ENCODE measurements around the gene PNPLA5. TPM values are rescaled to one million over a fixed set of nuclear protein-coding genes. Genes with fewer than 3 reads are reported as not detected.

Gene PNPLA5
- total RNA-seq, 1 donor from 2014 or later, result not detected

GRCh38 chr22:43901976-43902643 is 10.3 kb upstream of the PNPLA5 start:
- Mint-ChIP-seq H3K27me3 (ENCODE audit: unreplicated experiment) (no peaks in the 10 kb centered on the region), H3K4me3 (ENCODE audit: unreplicated experiment) (no peak overlapping the region), H3K36me3 (ENCODE audit: unreplicated experiment) (no peaks in the 10 kb centered on the region), H3K4me1 (ENCODE audit: unreplicated experiment) (peaks cover 16% of the 10 kb centered on the region), H3K9me3 (ENCODE audit: unreplicated experiment) (no peaks in the 10 kb centered on the region), H3K27ac (ENCODE audit: unreplicated experiment) (peak overlapping the region; percentile 54)
- TF ChIP-seq, protein P1, sequence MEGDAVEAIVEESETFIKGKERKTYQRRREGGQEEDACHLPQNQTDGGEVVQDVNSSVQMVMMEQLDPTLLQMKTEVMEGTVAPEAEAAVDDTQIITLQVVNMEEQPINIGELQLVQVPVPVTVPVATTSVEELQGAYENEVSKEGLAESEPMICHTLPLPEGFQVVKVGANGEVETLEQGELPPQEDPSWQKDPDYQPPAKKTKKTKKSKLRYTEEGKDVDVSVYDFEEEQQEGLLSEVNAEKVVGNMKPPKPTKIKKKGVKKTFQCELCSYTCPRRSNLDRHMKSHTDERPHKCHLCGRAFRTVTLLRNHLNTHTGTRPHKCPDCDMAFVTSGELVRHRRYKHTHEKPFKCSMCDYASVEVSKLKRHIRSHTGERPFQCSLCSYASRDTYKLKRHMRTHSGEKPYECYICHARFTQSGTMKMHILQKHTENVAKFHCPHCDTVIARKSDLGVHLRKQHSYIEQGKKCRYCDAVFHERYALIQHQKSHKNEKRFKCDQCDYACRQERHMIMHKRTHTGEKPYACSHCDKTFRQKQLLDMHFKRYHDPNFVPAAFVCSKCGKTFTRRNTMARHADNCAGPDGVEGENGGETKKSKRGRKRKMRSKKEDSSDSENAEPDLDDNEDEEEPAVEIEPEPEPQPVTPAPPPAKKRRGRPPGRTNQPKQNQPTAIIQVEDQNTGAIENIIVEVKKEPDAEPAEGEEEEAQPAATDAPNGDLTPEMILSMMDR (IDR thresholded peaks at IDR 0.05), result no peak
- DNase-seq (ENCODE audit: extremely low spot score, unreplicated experiment), result no peak

DNA sequence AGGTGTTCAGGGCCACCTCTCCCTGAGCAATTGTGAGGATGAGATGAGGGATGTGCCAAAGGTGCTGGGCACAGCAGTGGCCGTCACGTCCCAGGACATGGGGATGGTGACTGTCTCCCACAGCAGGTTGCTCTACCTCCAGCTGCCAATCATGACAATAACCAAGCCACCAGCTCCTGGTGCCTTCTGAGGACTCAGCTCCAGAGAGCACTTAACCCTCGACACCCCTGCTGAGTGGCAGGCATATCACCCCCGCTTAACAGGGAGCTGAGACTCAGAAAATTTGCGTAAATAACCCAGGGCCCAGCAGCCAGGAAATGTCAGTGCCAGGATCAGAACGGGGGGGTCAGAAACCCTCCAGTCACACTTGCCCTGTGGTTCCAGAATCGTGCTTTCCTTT is 8.4 kb upstream of the PNPLA5 start:
- no peaks in the 10 kb centered on the region for H3K27me3 Mint-ChIP-seq (ENCODE audit: unreplicated experiment)
- TF ChIP-seq, protein P1 (IDR thresholded peaks at IDR 0.05), result no peak
- H3K36me3 Mint-ChIP-seq (ENCODE audit: unreplicated experiment), result no peaks in the 10 kb centered on the region
- H3K4me3 Mint-ChIP-seq (ENCODE audit: unreplicated experiment), result no peak overlapping the region
- no peak overlapping the region for H3K27ac Mint-ChIP-seq (ENCODE audit: unreplicated experiment)
- no peaks in the 10 kb centered on the region for H3K9me3 Mint-ChIP-seq (ENCODE audit: unreplicated experiment)
- H3K4me1 Mint-ChIP-seq (ENCODE audit: unreplicated experiment), result peaks cover 16% of the 10 kb centered on the region
- DNase-seq (ENCODE audit: extremely low spot score, unreplicated experiment), result no peak

DNA sequence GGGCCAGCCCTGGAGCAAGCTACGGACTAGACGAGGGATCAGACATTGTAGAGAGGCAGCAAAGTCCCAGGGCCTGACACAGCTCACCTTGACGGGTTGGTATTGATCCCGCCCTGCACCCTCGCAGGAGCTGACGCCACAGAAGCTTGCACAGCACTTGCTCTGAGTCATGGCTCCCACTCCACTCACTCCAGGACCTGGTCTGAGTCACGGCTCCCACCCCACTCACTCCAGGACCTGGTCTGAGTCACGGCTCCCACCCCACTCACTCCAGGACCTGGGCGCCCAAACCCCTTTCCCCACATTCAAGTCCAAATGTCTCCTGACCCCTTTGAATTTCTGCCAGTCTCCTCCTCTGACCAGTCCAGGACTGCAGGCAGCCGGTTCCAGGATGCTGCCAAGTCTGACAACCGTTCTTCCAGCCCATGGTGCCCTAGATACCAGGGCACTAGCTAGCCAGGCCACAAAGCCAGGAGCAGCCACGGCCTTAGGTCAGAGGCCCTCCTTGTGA is 6.0 kb upstream of the PNPLA5 start:
- peaks cover 13% of the 10 kb centered on the region for H3K27me3 Mint-ChIP-seq (ENCODE audit: unreplicated experiment)
- no peak overlapping the region for H3K27ac Mint-ChIP-seq (ENCODE audit: unreplicated experiment)
- H3K36me3 Mint-ChIP-seq (ENCODE audit: unreplicated experiment), result no peaks in the 10 kb centered on the region
- DNase-seq (ENCODE audit: extremely low spot score, unreplicated experiment), result no peak
- H3K9me3 Mint-ChIP-seq (ENCODE audit: unreplicated experiment), result no peaks in the 10 kb centered on the region
- TF ChIP-seq, protein P1 (IDR thresholded peaks at IDR 0.05), result no peak
- peaks cover 14% of the 10 kb centered on the region for H3K4me1 Mint-ChIP-seq (ENCODE audit: unreplicated experiment)
- H3K4me3 Mint-ChIP-seq (ENCODE audit: unreplicated experiment), result no peak overlapping the region

GRCh38 chr22:43895986-43896645 is 4.3 kb upstream of the PNPLA5 start:
- TF ChIP-seq, protein P1 (IDR thresholded peaks at IDR 0.05), result no peak
- no peak for DNase-seq (ENCODE audit: extremely low spot score, unreplicated experiment)
- no peaks in the 10 kb centered on the region for H3K9me3 Mint-ChIP-seq (ENCODE audit: unreplicated experiment)
- H3K4me1 Mint-ChIP-seq (ENCODE audit: unreplicated experiment), result no peaks in the 10 kb centered on the region
- H3K27me3 Mint-ChIP-seq (ENCODE audit: unreplicated experiment), result peaks cover 23% of the 10 kb centered on the region
- H3K4me3 Mint-ChIP-seq (ENCODE audit: unreplicated experiment), result no peak overlapping the region
- no peak overlapping the region for H3K27ac Mint-ChIP-seq (ENCODE audit: unreplicated experiment)
- H3K36me3 Mint-ChIP-seq (ENCODE audit: unreplicated experiment), result no peaks in the 10 kb centered on the region

DNA sequence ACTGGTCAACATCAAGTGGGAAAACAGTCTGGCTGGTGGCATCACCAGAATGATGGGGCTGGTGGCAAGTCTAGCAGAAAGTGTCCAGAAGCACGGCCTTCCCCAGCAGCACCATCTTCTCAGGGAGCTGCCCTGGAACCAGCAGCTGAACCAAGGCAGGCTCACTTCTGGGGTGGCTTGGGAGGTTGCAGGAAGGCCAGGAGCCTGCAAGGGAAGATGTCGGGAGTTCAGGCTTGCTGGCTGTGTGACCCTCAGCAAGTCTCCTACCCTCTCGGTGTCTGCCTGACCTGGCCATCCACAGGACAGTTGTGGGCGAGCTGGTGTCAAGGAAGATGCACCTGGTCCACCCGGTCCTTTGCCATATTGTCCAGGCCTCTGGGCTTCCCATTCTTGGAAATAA is 2.3 kb upstream of the PNPLA5 start:
- H3K4me1 Mint-ChIP-seq (ENCODE audit: unreplicated experiment), result no peaks in the 10 kb centered on the region
- no peaks in the 10 kb centered on the region for H3K9me3 Mint-ChIP-seq (ENCODE audit: unreplicated experiment)
- H3K27me3 Mint-ChIP-seq (ENCODE audit: unreplicated experiment), result peaks cover 37% of the 10 kb centered on the region
- H3K4me3 Mint-ChIP-seq (ENCODE audit: unreplicated experiment), result no peak overlapping the region
- no peak overlapping the region for H3K27ac Mint-ChIP-seq (ENCODE audit: unreplicated experiment)
- TF ChIP-seq, protein P1 (IDR thresholded peaks at IDR 0.05), result no peak
- no peak for DNase-seq (ENCODE audit: extremely low spot score, unreplicated experiment)
- no peaks in the 10 kb centered on the region for H3K36me3 Mint-ChIP-seq (ENCODE audit: unreplicated experiment)
